Endodermal cell (in vitro differentiated cells): ENCODE results near the gene PRKCA. TPM values are rescaled to one million over a fixed set of nuclear protein-coding genes. Genes with fewer than 3 reads are reported as not detected.

Experiments
- DNase-seq: peaks from one replicate; pipeline ENCODE4 v3.0.0-alpha.2; 2017
- H3K27ac ChIP-seq: 2 replicates; pipeline ENCODE4 v1.5.1; 2013; ENCODE audit warnings: mild to moderate bottlenecking, low read depth, low read length, moderate library complexity
- H3K27me3 ChIP-seq: 2 replicates; pipeline ENCODE4 v1.6.1; 2013; ENCODE audit warnings: mild to moderate bottlenecking, low read length, moderate library complexity; ENCODE audit not compliant: insufficient read depth, control insufficient read depth, poor library complexity, severe bottlenecking
- H3K36me3 ChIP-seq: 2 replicates; pipeline ENCODE4 v1.7.0; 2013; ENCODE audit warnings: mild to moderate bottlenecking, low read length, moderate library complexity; ENCODE audit not compliant: control insufficient read depth, insufficient read depth
- H3K4me1 ChIP-seq: one replicate; pipeline ENCODE4 v1.7.0; 2013; ENCODE audit warnings: low read length; ENCODE audit not compliant: control insufficient read depth, insufficient read depth
- H3K4me3 ChIP-seq: 2 replicates; pipeline ENCODE4 v1.5.1; 2013; ENCODE audit warnings: mild to moderate bottlenecking, low read length, moderate library complexity
- H3K9ac ChIP-seq: 2 replicates; pipeline ENCODE4 v1.6.1; 2013; ENCODE audit warnings: mild to moderate bottlenecking, low read length, moderate library complexity; ENCODE audit not compliant: poor library complexity, severe bottlenecking; ENCODE audit errors: extremely low read depth
- H3K9me3 ChIP-seq: 2 replicates; pipeline ENCODE4 v1.6.1; 2013; ENCODE audit warnings: mild to moderate bottlenecking, low read length, moderate library complexity; ENCODE audit not compliant: control insufficient read depth
- H3K27ac Mint-ChIP-seq: 2 replicates; pipeline ENCODE4 v1.8.0; 2020; ENCODE audit warnings: mixed read lengths
- H3K27me3 Mint-ChIP-seq: 2 replicates; pipeline ENCODE4 v1.8.0; 2021; ENCODE audit warnings: mild to moderate bottlenecking, mixed read lengths; ENCODE audit not compliant: insufficient read depth
- H3K36me3 Mint-ChIP-seq: 2 replicates; pipeline ENCODE4 v1.8.0; 2020; ENCODE audit warnings: low read depth, mixed read lengths
- H3K4me1 Mint-ChIP-seq: 2 replicates; pipeline ENCODE4 v1.8.0; 2020; ENCODE audit warnings: mixed read lengths
- H3K4me3 Mint-ChIP-seq: 2 replicates; pipeline ENCODE4 v1.8.0; 2020; ENCODE audit warnings: mild to moderate bottlenecking, moderate library complexity, mixed read lengths
- H3K9me3 Mint-ChIP-seq: 2 replicates; pipeline ENCODE4 v1.8.0; 2020; ENCODE audit warnings: mild to moderate bottlenecking, mixed read lengths
- WGBS, 2 experiments: methylation state at CpG; one replicate each; pipeline versions ENCODE4 v1.1.5 to v1.1.7; 2013; ENCODE audit warnings: missing lambda C conversion rate in 2 of 2, mixed read lengths in 1 of 2; ENCODE audit not compliant: insufficient coverage in 1 of 2, insufficient read length in 1 of 2; 5-methylcytosine and 5-hydroxymethylcytosine counted together
- total RNA-seq, 2 donors: library from RNA; stranded (reverse); fragmentation: NEBNext Ultra II Directional in 1 of 2; extraction: Animal tissue kit (Norgen Biotek cat#: 25700) in 1 of 2; gene quantifications; 2 replicates in 1 of 2; 3 replicates in 1 of 2; pipeline ENCODE4 v1.2.1, GENCODE V29; 2021
- TF ChIP-seq, protein P1 (sequence below): fragments of 200-600 bp; sonication (generic); conservative IDR thresholded peaks from 2 replicates; pipeline ENCODE4 v1.5.0; 2021; ENCODE audit warnings: antibody characterized with exemption, mild to moderate bottlenecking

PRKCA gene
- total RNA-seq, 2 donors from 2014 or later, result 8.7 to 14.6 TPM

- Histone ChIP-seq H3K4me1 (peaks cover 5% of the 10 kb centered on the region), H3K27ac (no peak overlapping the region), H3K9me3 (no peaks in the 10 kb centered on the region), H3K36me3 (no peaks in the 10 kb centered on the region), H3K9ac (no peak overlapping the region), H3K27me3 (no peaks in the 10 kb centered on the region), H3K4me3 (no peak overlapping the region)
- Mint-ChIP-seq H3K36me3 (peaks cover 2% of the 10 kb centered on the region), H3K4me1 (peaks cover 27% of the 10 kb centered on the region), H3K4me3 (no peak overlapping the region), H3K27ac (no peak overlapping the region), H3K27me3 (no peaks in the 10 kb centered on the region), H3K9me3 (no peaks in the 10 kb centered on the region)
- DNase-seq, result peak; percentile 20
- whole genome bisulfite sequencing, 2 experiments, result 90 to 100% methylated on average over 2 to 3 of the region's 3 CpGs
- TF ChIP-seq, protein P1, sequence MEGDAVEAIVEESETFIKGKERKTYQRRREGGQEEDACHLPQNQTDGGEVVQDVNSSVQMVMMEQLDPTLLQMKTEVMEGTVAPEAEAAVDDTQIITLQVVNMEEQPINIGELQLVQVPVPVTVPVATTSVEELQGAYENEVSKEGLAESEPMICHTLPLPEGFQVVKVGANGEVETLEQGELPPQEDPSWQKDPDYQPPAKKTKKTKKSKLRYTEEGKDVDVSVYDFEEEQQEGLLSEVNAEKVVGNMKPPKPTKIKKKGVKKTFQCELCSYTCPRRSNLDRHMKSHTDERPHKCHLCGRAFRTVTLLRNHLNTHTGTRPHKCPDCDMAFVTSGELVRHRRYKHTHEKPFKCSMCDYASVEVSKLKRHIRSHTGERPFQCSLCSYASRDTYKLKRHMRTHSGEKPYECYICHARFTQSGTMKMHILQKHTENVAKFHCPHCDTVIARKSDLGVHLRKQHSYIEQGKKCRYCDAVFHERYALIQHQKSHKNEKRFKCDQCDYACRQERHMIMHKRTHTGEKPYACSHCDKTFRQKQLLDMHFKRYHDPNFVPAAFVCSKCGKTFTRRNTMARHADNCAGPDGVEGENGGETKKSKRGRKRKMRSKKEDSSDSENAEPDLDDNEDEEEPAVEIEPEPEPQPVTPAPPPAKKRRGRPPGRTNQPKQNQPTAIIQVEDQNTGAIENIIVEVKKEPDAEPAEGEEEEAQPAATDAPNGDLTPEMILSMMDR, result no peak
Observed at GRCh38 chr17:66692421-66692690, 389.9 kb downstream of the PRKCA start.

- peak; percentile 20 for DNase-seq
- Histone ChIP-seq H3K9me3 (no peaks in the 10 kb centered on the region), H3K27ac (no peak overlapping the region), H3K36me3 (no peaks in the 10 kb centered on the region), H3K4me3 (no peak overlapping the region), H3K4me1 (peaks cover 5% of the 10 kb centered on the region), H3K9ac (no peak overlapping the region), H3K27me3 (no peaks in the 10 kb centered on the region)
- Mint-ChIP-seq H3K27me3 (no peaks in the 10 kb centered on the region), H3K36me3 (no peaks in the 10 kb centered on the region), H3K4me3 (no peak overlapping the region), H3K9me3 (no peaks in the 10 kb centered on the region), H3K4me1 (peaks cover 29% of the 10 kb centered on the region), H3K27ac (no peak overlapping the region)
- TF ChIP-seq, protein P1, result no peak
- 94 to 96% methylated on average over 5 of the region's 5 CpGs for WGBS, 2 experiments
Observed at GRCh38 chr17:66695098-66695497, 392.7 kb downstream of the PRKCA start.

GRCh38 chr17:66698270-66698669, 395.9 kb downstream of the PRKCA start:
- Histone ChIP-seq H3K4me3 (no peak overlapping the region), H3K9me3 (no peaks in the 10 kb centered on the region), H3K36me3 (no peaks in the 10 kb centered on the region), H3K4me1 (no peaks in the 10 kb centered on the region), H3K27me3 (no peaks in the 10 kb centered on the region), H3K9ac (no peak overlapping the region), H3K27ac (no peak overlapping the region)
- DNase-seq, result no peak
- H3K36me3 Mint-ChIP-seq, result no peaks in the 10 kb centered on the region
- no peaks in the 10 kb centered on the region for H3K9me3 Mint-ChIP-seq
- no peak overlapping the region for H3K27ac Mint-ChIP-seq
- TF ChIP-seq, protein P1, result no peak
- no peaks in the 10 kb centered on the region for H3K27me3 Mint-ChIP-seq
- peaks cover 14% of the 10 kb centered on the region for H3K4me1 Mint-ChIP-seq
- no peak overlapping the region for H3K4me3 Mint-ChIP-seq
